ENCODE results near the gene PTGIS. TPM values are rescaled to one million over a fixed set of nuclear protein-coding genes. Genes with fewer than 3 reads are reported as not detected.

The PTGIS gene
- polyA plus RNA-seq, 1 donor (not counting 4 experiments of a cell fraction or from before 2014, with no cell fraction given), result not detected

- no peak for FAIRE-seq
- no peaks in the 10 kb centered on the region for H3K36me3 ChIP-seq (ENCODE audit: control insufficient read depth in 2 of 2, extremely low read depth in 1 of 2, insufficient read depth in 2 of 2, low read length in 2 of 2)
- no peak overlapping the region for H3K9ac ChIP-seq (ENCODE audit: control insufficient read depth, extremely low read depth, insufficient read depth, low read length)
- no peaks in the 10 kb centered on the region for H4K20me1 ChIP-seq (ENCODE audit: control insufficient read depth, extremely low read depth, insufficient read depth, low read length)
- dilution Hi-C loops (cut with MboI; ENCODE audit: extremely low pct_ligation_motif_present, low sequenced_read_pairs), result no loop called here
- H2AFZ ChIP-seq (ENCODE audit: control insufficient read depth, low read length), result no peak overlapping the region
- no peak overlapping the region for H3K4me3 ChIP-seq (ENCODE audit: control insufficient read depth in 2 of 3, extremely low read depth in 1 of 3, insufficient read depth in 2 of 3, low read depth in 1 of 3, low read length in 3 of 3)
- TF ChIP-seq EZH2 (IDR thresholded peaks at IDR 0.05; ENCODE audit: low read length) (no peak), CTCF (optimal IDR thresholded peaks at IDR 0.05 in 1 of 3, IDR thresholded peaks at IDR 0.05 in 1 of 3, conservative IDR thresholded peaks at IDR 0.05 in 1 of 3; ENCODE audit: extremely low read depth in 1 of 3, insufficient read depth in 2 of 3, low read length in 3 of 3) (no peak)
- DNase-seq (ENCODE audit: low read depth, low spot score), result no peak
- no peaks in the 10 kb centered on the region for H3K9me1 ChIP-seq (ENCODE audit: control insufficient read depth, extremely low read depth, insufficient read depth, low read length)
- H3K4me2 ChIP-seq (ENCODE audit: control insufficient read depth, extremely low read depth, insufficient read depth, low read depth, low read length), result no peak overlapping the region
- H3K79me2 ChIP-seq (ENCODE audit: control insufficient read depth, insufficient read depth, low read length), result no peaks in the 10 kb centered on the region
- no peak overlapping the region for H3K27ac ChIP-seq (ENCODE audit: control insufficient read depth, insufficient read depth, low read length)
- no peaks in the 10 kb centered on the region for H3K4me1 ChIP-seq (ENCODE audit: control insufficient read depth, extremely low read depth, insufficient read depth, low read length)
- no peaks in the 10 kb centered on the region for H3K9me3 ChIP-seq (ENCODE audit: control insufficient read depth, low read depth, low read length)
- peaks cover 42% of the 10 kb centered on the region for H3K27me3 ChIP-seq (ENCODE audit: control insufficient read depth, extremely low read depth, insufficient read depth, low read length)
Measured at GRCh38 chr20:49573900-49574416, 6.0 kb upstream of the PTGIS start.

DNA sequence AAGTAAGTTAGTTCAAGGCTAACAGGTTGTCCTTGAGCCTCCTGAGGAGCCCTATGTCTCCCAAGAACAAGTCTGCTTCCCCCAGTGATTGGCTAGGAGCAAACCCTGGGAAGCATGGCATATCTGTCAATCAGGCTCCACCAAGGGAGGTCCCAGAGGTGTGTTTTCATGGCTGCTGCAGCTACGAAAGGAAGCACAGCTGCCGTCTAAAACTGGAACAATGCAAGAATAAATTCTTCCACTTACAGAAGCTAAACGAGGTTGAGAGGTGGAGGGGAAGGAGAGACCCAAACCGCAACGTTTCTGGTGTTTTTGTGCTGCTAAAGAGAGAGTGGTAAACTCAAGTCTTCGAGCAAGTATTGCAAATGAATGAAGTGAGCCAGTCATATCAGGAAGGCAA, 4.9 kb upstream of the PTGIS start:
- no peaks in the 10 kb centered on the region for H4K20me1 ChIP-seq (ENCODE audit: control insufficient read depth, extremely low read depth, insufficient read depth, low read length)
- H2AFZ ChIP-seq (ENCODE audit: control insufficient read depth, low read length), result no peak overlapping the region
- H3K79me2 ChIP-seq (ENCODE audit: control insufficient read depth, insufficient read depth, low read length), result no peaks in the 10 kb centered on the region
- peaks cover 47% of the 10 kb centered on the region for H3K27me3 ChIP-seq (ENCODE audit: control insufficient read depth, extremely low read depth, insufficient read depth, low read length)
- H3K36me3 ChIP-seq (ENCODE audit: control insufficient read depth in 2 of 2, extremely low read depth in 1 of 2, insufficient read depth in 2 of 2, low read length in 2 of 2), result no peaks in the 10 kb centered on the region
- no peaks in the 10 kb centered on the region for H3K9me3 ChIP-seq (ENCODE audit: control insufficient read depth, low read depth, low read length)
- DNase-seq (ENCODE audit: low read depth, low spot score), result no peak
- dilution Hi-C loops (cut with MboI; ENCODE audit: extremely low pct_ligation_motif_present, low sequenced_read_pairs), result no loop called here
- no peaks in the 10 kb centered on the region for H3K9me1 ChIP-seq (ENCODE audit: control insufficient read depth, extremely low read depth, insufficient read depth, low read length)
- no peak overlapping the region for H3K4me2 ChIP-seq (ENCODE audit: control insufficient read depth, extremely low read depth, insufficient read depth, low read depth, low read length)
- no peak overlapping the region for H3K9ac ChIP-seq (ENCODE audit: control insufficient read depth, extremely low read depth, insufficient read depth, low read length)
- no peak overlapping the region for H3K27ac ChIP-seq (ENCODE audit: control insufficient read depth, insufficient read depth, low read length)
- no peak overlapping the region for H3K4me3 ChIP-seq (ENCODE audit: control insufficient read depth in 2 of 3, extremely low read depth in 1 of 3, insufficient read depth in 2 of 3, low read depth in 1 of 3, low read length in 3 of 3)
- TF ChIP-seq CTCF (optimal IDR thresholded peaks at IDR 0.05 in 1 of 3, IDR thresholded peaks at IDR 0.05 in 1 of 3, conservative IDR thresholded peaks at IDR 0.05 in 1 of 3; ENCODE audit: extremely low read depth in 1 of 3, insufficient read depth in 2 of 3, low read length in 3 of 3) (no peak), EZH2 (IDR thresholded peaks at IDR 0.05; ENCODE audit: low read length) (no peak)
- no peaks in the 10 kb centered on the region for H3K4me1 ChIP-seq (ENCODE audit: control insufficient read depth, extremely low read depth, insufficient read depth, low read length)
- no peak for FAIRE-seq

Data from keratinocyte (primary cell).